Raji (cell line): ENCODE measurements around the gene TPD52L2.

Experiments used
- POLR2A ChIP-seq: IDR thresholded peaks from 2 replicates; pipeline ENCODE4 v1.6.1; 2011; ENCODE audit warnings: low read depth, low read length, control low read depth; ENCODE audit not compliant: insufficient read depth

TPD52L2 gene

DNA sequence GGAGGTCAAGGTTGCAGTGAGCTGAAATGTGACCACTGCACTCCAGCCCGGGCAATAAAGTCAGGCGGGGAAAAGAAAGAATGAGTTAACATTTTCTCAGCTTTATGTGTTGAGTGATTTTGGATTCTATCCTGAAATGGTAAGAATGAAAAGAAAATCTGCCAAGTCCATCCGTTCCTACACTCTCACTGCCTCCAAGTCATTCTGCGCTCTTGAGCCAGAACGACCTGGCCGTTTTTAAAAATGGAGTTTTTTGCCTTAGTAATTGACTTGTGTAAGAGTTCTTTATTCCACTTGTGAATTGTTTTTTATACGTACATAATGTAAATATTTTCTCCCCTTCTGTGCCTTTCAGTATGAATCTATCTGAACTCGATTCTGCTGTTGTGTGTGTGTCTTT is 58.6 kb downstream of the TPD52L2 start:
- TF ChIP-seq POLR2A = no peak

DNA sequence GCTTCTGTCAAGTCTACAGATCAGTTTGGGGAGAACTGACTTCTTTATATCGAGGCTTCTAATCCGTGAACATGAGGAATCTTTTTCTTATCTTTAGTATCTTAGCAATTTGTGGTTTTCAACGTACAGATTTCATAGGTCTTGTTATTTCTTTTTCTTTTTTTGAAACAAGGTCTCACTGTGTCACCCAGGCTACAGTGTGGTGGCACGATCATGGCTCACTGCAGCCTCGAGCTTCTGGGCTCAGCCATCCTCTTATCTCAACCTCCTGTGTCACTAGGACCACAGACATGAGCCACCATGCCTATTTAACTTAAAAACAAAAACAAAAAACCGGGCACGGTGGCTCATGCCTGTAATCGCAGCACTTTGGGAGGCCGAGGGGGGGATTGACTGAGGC is 59.2 kb downstream of the TPD52L2 start:
- no peak for TF ChIP-seq POLR2A

- TF ChIP-seq POLR2A = no peak
These were observed 61.2 kb downstream of the TPD52L2 start for GRCh38 chr20:63926298-63926697.

DNA sequence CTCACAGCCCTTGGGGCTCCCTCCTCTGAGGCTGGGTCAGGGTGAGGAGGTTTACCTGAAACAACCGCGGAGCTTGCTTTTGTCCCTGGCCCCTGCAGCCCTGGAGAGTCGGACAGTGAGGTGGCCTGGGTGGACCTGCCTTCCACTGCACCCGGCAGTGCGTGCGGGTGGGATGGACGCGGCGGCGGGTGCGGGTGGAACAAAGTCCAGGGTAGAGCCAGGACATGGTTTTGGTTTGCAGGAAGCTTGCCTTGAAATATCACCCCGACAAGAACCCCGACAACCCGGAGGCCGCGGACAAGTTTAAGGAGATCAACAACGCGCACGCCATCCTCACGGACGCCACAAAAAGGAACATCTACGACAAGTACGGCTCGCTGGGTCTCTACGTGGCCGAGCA is 64.0 kb downstream of the TPD52L2 start:
- no peak for TF ChIP-seq POLR2A

GRCh38 chr20:63930971-63931553 is 66.0 kb downstream of the TPD52L2 start:
- TF ChIP-seq POLR2A = no peak

GRCh38 chr20:63931735-63932134 is 66.7 kb downstream of the TPD52L2 start:
- no peak for TF ChIP-seq POLR2A

DNA sequence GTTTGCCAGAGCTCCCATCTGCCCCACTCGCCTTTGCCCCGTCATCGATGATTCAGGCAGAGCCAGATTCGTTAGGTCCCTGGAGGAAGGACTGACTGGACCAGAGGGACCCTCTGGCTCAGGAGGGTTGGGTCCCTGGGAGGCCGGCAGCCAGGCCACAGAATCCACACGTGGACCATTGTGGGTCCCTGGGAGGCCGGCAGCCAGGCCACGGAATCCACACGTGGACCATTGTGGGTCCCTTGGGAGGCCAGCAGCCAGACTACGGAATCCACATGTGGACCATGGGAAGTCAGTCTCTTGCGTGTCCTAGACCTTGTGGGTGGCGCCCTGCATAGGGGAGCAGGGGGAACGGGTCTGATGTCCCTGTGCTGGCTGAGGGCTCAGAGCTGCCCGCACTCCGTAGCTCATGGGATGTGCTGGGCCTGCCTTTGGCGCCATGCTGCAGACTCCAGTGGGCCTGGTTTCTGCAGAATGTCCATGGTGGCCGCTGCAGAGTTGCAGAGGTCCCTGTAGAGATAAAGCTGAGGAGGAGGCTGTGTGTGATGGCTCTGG is 67.6 kb downstream of the TPD52L2 start:
- no peak for TF ChIP-seq POLR2A

DNA sequence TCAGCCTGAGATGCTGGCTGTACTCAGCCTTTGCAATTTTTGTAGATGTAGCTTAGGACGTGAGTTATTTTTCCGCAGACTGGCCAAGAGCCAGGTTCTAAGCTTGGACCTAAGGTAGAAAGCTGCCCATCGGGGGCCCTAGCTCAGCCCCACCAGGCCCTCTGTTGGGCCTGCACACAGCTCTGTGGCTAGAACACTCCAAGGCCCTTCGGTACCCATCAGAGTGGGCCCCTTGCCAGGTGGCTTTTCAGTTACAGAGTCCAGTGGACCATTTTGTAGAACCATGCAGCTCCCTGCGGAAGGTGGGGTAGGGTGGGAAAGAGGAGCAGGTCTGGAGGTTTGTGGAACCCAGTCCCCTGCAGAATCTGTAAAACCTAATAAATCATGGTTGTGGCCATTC is 68.6 kb downstream of the TPD52L2 start:
- no peak for TF ChIP-seq POLR2A

DNA sequence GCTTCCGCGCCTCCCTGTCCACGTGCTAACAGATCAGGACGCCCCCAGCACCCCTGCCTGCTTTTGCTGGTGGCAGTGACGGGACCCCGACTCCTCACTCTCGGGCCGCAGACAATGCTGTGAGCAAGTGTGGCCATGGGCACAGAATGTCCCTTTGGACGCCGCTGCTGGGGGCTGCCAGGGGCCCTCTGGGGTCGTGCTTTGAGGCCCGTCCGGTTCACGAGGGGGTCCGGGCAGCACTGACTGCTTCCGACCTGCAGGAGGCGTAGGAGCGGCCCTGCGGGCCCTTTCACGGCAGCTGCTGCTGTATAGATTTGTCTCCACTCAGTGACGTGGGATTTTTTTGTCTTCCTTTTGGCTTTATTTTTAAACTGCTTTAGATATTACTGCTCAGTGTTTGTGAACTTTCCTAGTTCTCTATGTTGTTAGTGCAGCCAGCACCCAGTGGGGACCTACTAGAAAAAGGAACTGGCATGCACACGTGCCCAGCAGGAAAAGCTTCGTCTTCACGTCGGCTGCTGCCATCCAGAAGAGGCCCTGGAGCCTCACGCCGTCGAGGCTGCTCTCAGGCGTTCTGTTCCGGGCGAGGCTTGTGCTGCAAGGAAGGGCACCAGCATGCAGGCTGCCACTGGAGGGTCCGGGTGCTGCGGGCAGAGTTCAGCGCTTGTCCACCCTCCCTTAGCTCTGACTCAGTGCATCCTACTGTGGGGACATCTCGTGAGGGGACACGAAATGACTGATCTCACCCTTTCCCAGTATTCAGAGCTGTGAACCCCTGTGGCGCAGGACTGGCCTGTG is 69.4 kb downstream of the TPD52L2 start:
- TF ChIP-seq POLR2A = no peak

DNA sequence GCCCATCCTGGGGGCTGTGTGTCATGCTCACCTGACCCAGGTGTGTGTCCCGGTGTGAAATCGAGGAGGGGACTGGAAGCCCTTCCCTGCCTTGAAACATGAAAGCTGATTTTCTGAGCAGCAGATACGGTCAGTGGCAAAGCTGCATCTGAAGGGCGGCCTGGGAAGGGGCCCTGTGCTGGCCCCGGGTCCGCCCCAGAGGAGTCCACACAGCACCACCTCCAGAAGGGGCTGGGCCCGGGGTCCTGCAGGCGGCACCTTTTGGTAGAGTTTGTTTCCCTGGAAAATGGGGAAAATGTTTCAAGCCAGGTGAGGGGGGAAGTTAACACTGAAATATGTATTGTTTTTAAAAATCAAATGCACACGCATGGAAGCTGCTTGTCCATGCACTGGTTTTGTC is 70.4 kb downstream of the TPD52L2 start:
- no peak for TF ChIP-seq POLR2A

DNA sequence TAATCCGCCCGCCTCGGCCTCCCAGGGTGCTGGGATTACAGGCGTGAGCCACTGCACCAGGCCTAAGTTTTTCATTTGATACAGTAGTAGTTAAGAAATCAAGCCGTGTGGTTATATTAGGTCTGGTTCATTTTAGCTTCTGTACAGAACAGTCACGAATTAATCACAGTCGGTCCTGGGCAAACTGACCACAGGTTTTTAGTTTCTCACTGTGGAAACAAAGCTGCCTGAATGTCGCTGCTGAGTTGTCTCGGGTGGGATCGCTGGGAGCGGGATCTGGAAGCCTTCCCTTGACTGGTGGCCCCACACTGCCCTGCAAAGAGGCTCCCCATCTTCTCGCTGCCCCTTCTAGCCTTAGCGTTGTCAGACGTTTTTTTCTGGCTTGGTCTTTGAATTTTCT is 72.5 kb downstream of the TPD52L2 start:
- TF ChIP-seq POLR2A = no peak

DNA sequence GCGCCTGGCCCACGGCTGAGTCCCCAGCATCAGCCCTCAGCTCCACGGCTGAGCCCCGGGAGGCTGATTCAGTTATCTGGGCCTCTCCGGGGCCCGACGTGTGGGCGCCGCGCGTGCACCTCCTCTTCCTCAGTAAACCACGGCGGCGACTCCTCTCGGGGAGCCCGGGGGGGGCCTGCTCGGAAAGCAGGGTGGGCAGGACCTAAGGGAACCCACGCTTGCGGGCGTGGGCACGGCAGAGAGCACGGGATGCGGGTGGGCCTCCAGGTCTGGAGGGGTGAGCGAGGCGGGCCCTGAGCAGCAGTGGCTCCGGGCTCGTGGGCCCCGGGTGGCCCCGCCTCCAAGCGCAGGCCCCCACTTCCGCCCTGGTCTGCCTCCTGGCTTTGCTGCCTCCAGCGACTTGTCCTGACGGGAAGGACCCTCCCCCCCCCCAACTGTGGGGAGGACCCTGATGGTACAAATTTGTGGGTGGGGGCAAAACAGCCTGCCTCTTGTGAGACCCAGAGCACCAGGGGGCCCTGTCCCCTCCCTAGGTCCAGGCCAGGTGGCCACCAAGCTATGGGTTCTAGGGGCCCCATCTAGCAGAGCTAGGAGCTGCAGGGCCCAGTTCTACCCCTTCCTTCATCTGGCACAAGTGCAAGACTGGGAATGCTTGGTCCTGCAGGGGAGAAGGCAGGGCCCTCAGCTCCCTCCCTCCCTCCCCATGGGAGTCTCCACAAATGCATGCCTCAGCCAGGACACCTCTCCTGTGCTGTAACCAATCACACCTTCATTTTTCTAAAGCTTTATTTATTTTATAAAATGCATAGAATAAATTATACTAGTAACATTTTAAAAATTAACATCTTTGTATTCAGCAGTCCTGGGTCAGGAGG is 74.2 kb downstream of the TPD52L2 start:
- no peak for TF ChIP-seq POLR2A

- TF ChIP-seq POLR2A = no peak
These were observed 75.0 kb downstream of the TPD52L2 start for GRCh38 chr20:63940071-63940471.

- no peak for TF ChIP-seq POLR2A
These were observed 75.6 kb downstream of the TPD52L2 start for GRCh38 chr20:63940472-63941266.
